Kasumi-1 (cell line): ENCODE results near the gene NCK2.

Source experiments
- DNase-seq, 2 experiments: peaks; one replicate each; lab custom pipeline; 2025; lab: John Stamatoyannopoulos, UW

The NCK2 gene

GRCh38 chr2:105872830-105873229 is 128.1 kb downstream of the NCK2 start:
- no peak for DNase-seq

GRCh38 chr2:105873281-105873680 is 128.6 kb downstream of the NCK2 start:
- DNase-seq = no peak

GRCh38 chr2:105873721-105874120 is 129.0 kb downstream of the NCK2 start:
- DNase-seq = no peak

- DNase-seq = no peak
Measured at GRCh38 chr2:105874466-105874865, 129.8 kb downstream of the NCK2 start.

- DNase-seq = no peak
Measured at GRCh38 chr2:105875241-105875640, 130.5 kb downstream of the NCK2 start.

GRCh38 chr2:105876191-105876590 is 131.5 kb downstream of the NCK2 start:
- no peak for DNase-seq

- no peak for DNase-seq
Measured at GRCh38 chr2:105877945-105878344, 133.2 kb downstream of the NCK2 start.

GRCh38 chr2:105879106-105879802 is 134.5 kb downstream of the NCK2 start:
- no peak for DNase-seq

- no peak for DNase-seq
Measured at GRCh38 chr2:105879803-105880300, 135.1 kb downstream of the NCK2 start.

- no peak for DNase-seq
Measured at GRCh38 chr2:105880637-105881036, 135.9 kb downstream of the NCK2 start.

GRCh38 chr2:105881286-105882136 is 136.8 kb downstream of the NCK2 start:
- DNase-seq = no peak

GRCh38 chr2:105882341-105882740 is 137.6 kb downstream of the NCK2 start:
- no peak for DNase-seq

- DNase-seq = no peak
Measured at GRCh38 chr2:105882920-105883435, 138.3 kb downstream of the NCK2 start.

GRCh38 chr2:105883911-105884694 is 139.4 kb downstream of the NCK2 start:
- no peak for DNase-seq

GRCh38 chr2:105885456-105885855 is 140.7 kb downstream of the NCK2 start:
- DNase-seq = no peak

- DNase-seq = no peak
Measured at GRCh38 chr2:105886029-105886454, 141.3 kb downstream of the NCK2 start.

GRCh38 chr2:105886687-105887086 is 142.0 kb downstream of the NCK2 start:
- no peak for DNase-seq

GRCh38 chr2:105887256-105887655 is 142.5 kb downstream of the NCK2 start:
- no peak for DNase-seq

- peak; percentile 6 to 58 for DNase-seq
Measured at GRCh38 chr2:105888625-105889024, 143.9 kb downstream of the NCK2 start.

- DNase-seq = no peak
Measured at GRCh38 chr2:105889046-105889445, 144.3 kb downstream of the NCK2 start.

GRCh38 chr2:105890111-105890510 is 145.4 kb downstream of the NCK2 start:
- no peak for DNase-seq

- no peak for DNase-seq
Measured at GRCh38 chr2:105890856-105891255, 146.1 kb downstream of the NCK2 start.
